A172 (cell line): ENCODE measurements around the gene SHTN1. TPM values are rescaled to one million over a fixed set of nuclear protein-coding genes. Genes with fewer than 3 reads are reported as not detected.

Experiments used
- DNase-seq: peaks from one replicate; pipeline ENCODE4 v3.0.0-alpha.2; 2015; ENCODE audit warnings: low spot score
- total RNA-seq: library from RNA; depleted of rRNA; stranded (reverse); fragments of >200 nt; shearing (Covaris generic); gene quantifications from 2 replicates; pipeline ENCODE4 v1.2.3, GENCODE V29; 2014; rRNA removed

SHTN1 gene
- total RNA-seq, 1 experiment from 2014 or later: 5.6 TPM

- no peak for DNase-seq
These were observed 169.3 kb downstream of the SHTN1 start for GRCh38 chr10:116835658-116836057.

DNA sequence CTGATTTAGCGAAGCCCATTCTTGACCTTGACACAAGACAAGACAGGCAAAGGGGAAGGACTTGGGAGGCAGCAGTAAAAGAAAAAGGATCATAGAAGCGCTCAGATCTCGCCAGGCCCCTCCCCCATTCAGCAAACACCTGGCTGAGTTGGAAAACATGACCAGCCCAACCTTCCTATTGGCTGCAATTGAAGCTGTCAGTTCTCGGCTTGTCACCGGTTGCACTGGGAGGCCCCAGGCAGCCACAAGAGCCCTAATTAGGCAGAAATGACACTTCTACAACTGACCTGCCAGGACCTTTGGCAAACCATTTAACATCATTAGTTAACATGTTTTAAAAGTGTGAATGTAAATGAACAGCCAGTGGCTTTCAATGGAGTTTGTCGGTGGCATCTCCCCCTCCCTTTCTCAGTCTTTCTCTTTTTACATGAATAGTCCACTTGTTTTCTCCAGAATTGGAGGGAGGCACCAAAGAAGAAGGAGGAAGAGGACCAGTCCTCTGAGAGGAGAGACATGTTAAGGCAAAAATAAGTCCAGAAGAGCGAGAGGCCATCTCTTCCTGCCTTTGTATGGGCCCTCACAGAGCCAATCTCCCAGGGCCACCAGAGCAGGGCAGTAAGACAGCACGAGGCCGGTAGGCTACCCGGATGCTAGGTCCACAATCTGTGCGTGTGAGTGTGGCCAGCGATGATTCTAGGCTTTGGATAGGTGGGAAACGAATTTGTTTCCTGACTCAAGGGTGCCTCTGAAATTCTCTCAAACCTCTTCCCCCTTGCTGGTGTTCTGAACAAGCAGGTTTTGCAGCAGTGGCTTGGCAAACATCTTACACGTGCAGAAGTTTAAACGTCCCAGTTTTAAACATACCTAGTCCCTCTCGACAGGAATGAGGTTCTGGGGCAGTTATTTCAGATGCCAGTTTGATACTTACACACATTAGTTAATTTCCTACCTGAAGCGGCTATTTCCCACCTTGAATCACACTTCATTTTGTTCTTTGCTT lies 170.7 kb downstream of the SHTN1 start:
- no peak for DNase-seq

GRCh38 chr10:116831790-116832189 lies 173.2 kb downstream of the SHTN1 start:
- DNase-seq: no peak

Other genes starting within 250 kb of the SHTN1 start
- 0.07 and 0.22 TPM in 2 replicates for gene ENO4, start 155.7 kb downstream of the SHTN1 start, total RNA-seq
- not detected in 2 replicates for gene VAX1, start 133.1 kb upstream of the SHTN1 start, total RNA-seq
- gene KCNK18, start 192.3 kb upstream of the SHTN1 start, total RNA-seq: not detected in 2 replicates
- gene SLC18A2, start 235.9 kb upstream of the SHTN1 start, total RNA-seq: not detected in 2 replicates